SK-N-SH (cell line): ENCODE measurements around the gene E2F3. TPM values are rescaled to one million over a fixed set of nuclear protein-coding genes. Genes with fewer than 3 reads are reported as not detected.

Experiments used
- CTCF ChIA-PET: fragments of 300-600, 350-600 bp; formaldehyde crosslinking; extraction: SDS; loops from one replicate; lab custom pipeline; 2021; lab: Yijun Ruan, JAX
- POLR2A ChIA-PET: fragments of 350-600 bp; sonication (Branson Sonifier 250); formaldehyde crosslinking; extraction: SDS; loops from one replicate; lab custom pipeline; 2020; ENCODE audit warnings: antibody characterized with exemption, inconsistent platforms; lab: Yijun Ruan, JAX
- DNase-seq: peaks from one replicate; pipeline ENCODE4 v3.0.0; 2012
- H2AFZ ChIP-seq: fragments of 200-600 bp; sonication (generic); 2 replicates; pipeline ENCODE4 v1.8.1; 2016; ENCODE audit warnings: antibody characterized with exemption, mild to moderate bottlenecking, low read depth
- H3F3A ChIP-seq: fragments of 200-600 bp; sonication (generic); replicated peaks from 2 replicates; pipeline ENCODE3; 2016; ENCODE audit warnings: antibody characterized with exemption, mild to moderate bottlenecking; ENCODE audit not compliant: insufficient read depth
- H3K27ac ChIP-seq, 2 experiments: fragments of 200-500 bp in 1 of 2; fragments of 200-600 bp in 1 of 2; sonication (Bioruptor generic) in 1 of 2; sonication (generic), shearing (Covaris generic) in 1 of 2; 2 replicates each; pipeline versions ENCODE4 v1.5.1 to v1.6.1; 2014 to 2016; ENCODE audit warnings: low read depth in 2 of 2, inconsistent platforms in 1 of 2, low read length in 1 of 2, mild to moderate bottlenecking in 1 of 2, mixed read lengths in 1 of 2
- H3K27me3 ChIP-seq: fragments of 200-600 bp; sonication (generic), shearing (Covaris generic); 2 replicates; pipeline ENCODE4 v1.6.1; 2016; ENCODE audit warnings: mixed run types; ENCODE audit not compliant: insufficient read depth
- H3K36me3 ChIP-seq, 2 experiments: fragments of 200-500 bp in 1 of 2; fragments of 200-600 bp in 1 of 2; sonication (Bioruptor generic) in 1 of 2; sonication (generic) in 1 of 2; replicated peaks in 1 of 2; 2 replicates each; pipeline versions ENCODE3 to v1.5.1; 2014 to 2016; ENCODE audit warnings: low read length in 1 of 2, mild to moderate bottlenecking in 1 of 2; ENCODE audit not compliant: insufficient read depth in 2 of 2, control insufficient read depth in 1 of 2
- H3K4me1 ChIP-seq, 2 experiments: fragments of 200-500 bp in 1 of 2; fragments of 200-600 bp in 1 of 2; sonication (Bioruptor generic) in 1 of 2; sonication (generic), shearing (Covaris generic) in 1 of 2; 2 replicates each; pipeline versions ENCODE4 v1.5.1 to v1.6.1; 2014 to 2016; ENCODE audit warnings: low read depth in 1 of 2, low read length in 1 of 2, mixed run types in 1 of 2; ENCODE audit not compliant: insufficient read depth in 2 of 2, control insufficient read depth in 1 of 2
- H3K4me2 ChIP-seq: fragments of 200-600 bp; sonication (generic), shearing (Covaris generic); 2 replicates; pipeline ENCODE4 v1.6.1; 2017; ENCODE audit warnings: mixed run types
- H3K4me3 ChIP-seq, 2 experiments: fragments of 200-500 bp in 1 of 2; fragments of 200-600 bp in 1 of 2; sonication (Bioruptor generic) in 1 of 2; sonication (generic), shearing (Covaris generic) in 1 of 2; 2 replicates each; pipeline versions ENCODE4 v1.5.1 to v1.8.1; 2014 to 2016; ENCODE audit warnings: low read depth in 2 of 2, inconsistent platforms in 1 of 2, low read length in 1 of 2, mild to moderate bottlenecking in 1 of 2, mixed read lengths in 1 of 2, moderate library complexity in 1 of 2
- H3K79me2 ChIP-seq: fragments of 200-600 bp; sonication (generic); 2 replicates; pipeline ENCODE4 v1.8.1; 2017; ENCODE audit warnings: mild to moderate bottlenecking; ENCODE audit not compliant: insufficient read depth
- H3K9ac ChIP-seq: fragments of 200-600 bp; sonication (generic); 2 replicates; pipeline ENCODE4 v1.6.1; 2017; ENCODE audit warnings: mixed run types
- H3K9me2 ChIP-seq: fragments of 200-600 bp; sonication (generic); 2 replicates; pipeline ENCODE4 v1.6.1; 2017; ENCODE audit warnings: mixed run types
- H3K9me3 ChIP-seq: fragments of 200-600 bp; sonication (generic); 2 replicates; pipeline ENCODE4 v1.6.1; 2017; ENCODE audit warnings: mixed run types, mild to moderate bottlenecking, moderate library complexity
- H4K20me1 ChIP-seq: fragments of 200-600 bp; sonication (generic); 2 replicates; pipeline ENCODE4 v1.6.1; 2017; ENCODE audit warnings: mild to moderate bottlenecking, mixed run types; ENCODE audit not compliant: insufficient read depth
- CHD2 ChIP-seq: fragments of 150-350 bp; IDR thresholded peaks from 2 replicates; pipeline ENCODE4 v1.6.1; 2018; ENCODE audit warnings: low read length; ENCODE audit not compliant: partially characterized antibody
- EP300 ChIP-seq, 2 experiments: IDR thresholded peaks; 2 replicates each; pipeline versions ENCODE4 v1.4.0 to v1.6.1; 2012; ENCODE audit warnings: borderline replicate concordance in 1 of 2, low read depth in 1 of 2, low read length in 1 of 2
- EZH2phosphoT487 ChIP-seq: fragments of 200-600 bp; sonication (generic); IDR thresholded peaks from 2 replicates; pipeline ENCODE4 v1.6.1; 2017; ENCODE audit warnings: low read depth, mixed run types, mild to moderate bottlenecking, antibody characterized with exemption, moderate library complexity, borderline replicate concordance
- FOSL2 ChIP-seq: IDR thresholded peaks from 2 replicates; pipeline ENCODE4 v1.4.0; 2012; ENCODE audit warnings: low read depth, mild to moderate bottlenecking, moderate library complexity, borderline replicate concordance
- FOXM1 ChIP-seq: IDR thresholded peaks from 2 replicates; pipeline ENCODE4 v1.4.0; 2012; ENCODE audit warnings: low read depth, mild to moderate bottlenecking
- JUND ChIP-seq: IDR thresholded peaks from 2 replicates; pipeline ENCODE4 v1.4.0; 2012
- MAX ChIP-seq: IDR thresholded peaks from 2 replicates; pipeline ENCODE4 v1.4.0; 2012; ENCODE audit warnings: low read depth
- MEF2A ChIP-seq: IDR thresholded peaks from 2 replicates; pipeline ENCODE4 v1.4.0; 2012; ENCODE audit warnings: low read depth, borderline replicate concordance
- MXI1 ChIP-seq: IDR thresholded peaks from 2 replicates; pipeline ENCODE4 v1.6.1; 2012; ENCODE audit warnings: mild to moderate bottlenecking, low read depth, low read length, improper control_type of control experiment
- NRF1 ChIP-seq: IDR thresholded peaks from 2 replicates; pipeline ENCODE4 v1.6.1; 2012; ENCODE audit warnings: low read depth, mild to moderate bottlenecking, low read length
- RCOR1 ChIP-seq: fragments of 150-350 bp; IDR thresholded peaks from 2 replicates; pipeline ENCODE4 v1.6.1; 2017; ENCODE audit warnings: antibody characterized with exemption, low read length
- REST ChIP-seq: IDR thresholded peaks from 2 replicates; pipeline ENCODE4 v1.6.1; 2012; ENCODE audit warnings: mild to moderate bottlenecking, low read depth, low read length, moderate library complexity
- RXRA ChIP-seq: IDR thresholded peaks from 2 replicates; pipeline ENCODE4 v1.4.0; 2012; ENCODE audit warnings: low read depth, mild to moderate bottlenecking, borderline replicate concordance
- SIN3A ChIP-seq: IDR thresholded peaks from 2 replicates; pipeline ENCODE4 v1.6.1; 2012; ENCODE audit warnings: low read depth, mild to moderate bottlenecking, low read length, moderate library complexity, borderline replicate concordance
- SMC3 ChIP-seq: IDR thresholded peaks from 2 replicates; pipeline ENCODE4 v1.6.1; 2012; ENCODE audit warnings: low read depth, low read length, improper control_type of control experiment
- TAF1 ChIP-seq: IDR thresholded peaks from 2 replicates; pipeline ENCODE4 v1.6.1; 2012; ENCODE audit warnings: low read depth, mild to moderate bottlenecking, low read length, moderate library complexity, borderline replicate concordance
- TCF12 ChIP-seq: IDR thresholded peaks from 2 replicates; pipeline ENCODE4 v1.4.0; 2012
- YY1 ChIP-seq: IDR thresholded peaks from 2 replicates; pipeline ENCODE4 v1.4.0; 2012; ENCODE audit warnings: low read depth, mild to moderate bottlenecking
- WGBS: methylation state at CpG from one replicate; pipeline ENCODE4 v1.1.6; 2017; ENCODE audit warnings: low lambda C conversion rate; 5-methylcytosine and 5-hydroxymethylcytosine counted together
- polyA plus RNA-seq, 3 experiments: library from polyadenylated mRNA; depleted of rRNA; stranded (reverse); fragments of >200 nt; gene quantifications; 2 replicates each; pipeline ENCODE4 v1.2.3, GENCODE V29; 2012
- TF ChIP-seq, protein P1 (sequence below): fragments of 150-350 bp; IDR thresholded peaks from 2 replicates; pipeline ENCODE4 v1.6.1; 2017; ENCODE audit warnings: antibody characterized with exemption, low read length, low read depth, borderline replicate concordance
- TF ChIP-seq, protein P2 (sequence below): IDR thresholded peaks from 2 replicates; pipeline ENCODE4; 2012
- TF ChIP-seq, protein P3 (sequence below): fragments of 200-600 bp; sonication (generic); IDR thresholded peaks from 2 replicates; pipeline ENCODE4 v1.6.1; 2017; ENCODE audit warnings: antibody characterized with exemption, mild to moderate bottlenecking, moderate library complexity

The E2F3 gene
- polyA plus RNA-seq, 1 of the 3 experiments (the other 2 are of a cell fraction), result 12.7 TPM

GRCh38 chr6:20464041-20464440 lies 62.4 kb downstream of the E2F3 start:
- 97% methylated on average over 2 of the region's 2 CpGs for WGBS
- H3K4me1 ChIP-seq, result no peaks in the 10 kb centered on the region; a peak in 1 of 4 replicates
- no peak for DNase-seq
- TF ChIP-seq, protein P1, sequence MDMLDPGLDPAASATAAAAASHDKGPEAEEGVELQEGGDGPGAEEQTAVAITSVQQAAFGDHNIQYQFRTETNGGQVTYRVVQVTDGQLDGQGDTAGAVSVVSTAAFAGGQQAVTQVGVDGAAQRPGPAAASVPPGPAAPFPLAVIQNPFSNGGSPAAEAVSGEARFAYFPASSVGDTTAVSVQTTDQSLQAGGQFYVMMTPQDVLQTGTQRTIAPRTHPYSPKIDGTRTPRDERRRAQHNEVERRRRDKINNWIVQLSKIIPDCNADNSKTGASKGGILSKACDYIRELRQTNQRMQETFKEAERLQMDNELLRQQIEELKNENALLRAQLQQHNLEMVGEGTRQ, result no peak
- TF ChIP-seq NRF1, result no peak
- TF ChIP-seq, protein P2, sequence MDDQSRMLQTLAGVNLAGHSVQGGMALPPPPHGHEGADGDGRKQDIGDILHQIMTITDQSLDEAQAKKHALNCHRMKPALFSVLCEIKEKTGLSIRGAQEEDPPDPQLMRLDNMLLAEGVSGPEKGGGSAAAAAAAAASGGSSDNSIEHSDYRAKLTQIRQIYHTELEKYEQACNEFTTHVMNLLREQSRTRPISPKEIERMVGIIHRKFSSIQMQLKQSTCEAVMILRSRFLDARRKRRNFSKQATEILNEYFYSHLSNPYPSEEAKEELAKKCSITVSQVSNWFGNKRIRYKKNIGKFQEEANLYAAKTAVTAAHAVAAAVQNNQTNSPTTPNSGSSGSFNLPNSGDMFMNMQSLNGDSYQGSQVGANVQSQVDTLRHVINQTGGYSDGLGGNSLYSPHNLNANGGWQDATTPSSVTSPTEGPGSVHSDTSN, result no peak
- TF ChIP-seq TAF1, result no peak
- no peak for TF ChIP-seq YY1
- no peak for TF ChIP-seq JUND
- TF ChIP-seq SMC3, result no peak
- TF ChIP-seq RXRA, result no peak
- TF ChIP-seq, all 33 proteins: peak for 0
- Histone ChIP-seq H3K27ac (no peak overlapping the region), H3K36me3 (peaks cover 10 to 23% of the 10 kb centered on the region in 2 experiments), H3K4me2 (no peak overlapping the region), H3K9ac (no peak overlapping the region), H3K9me3 (no peaks in the 10 kb centered on the region), H2AFZ (no peak overlapping the region), H3F3A (no peaks in the 10 kb centered on the region), H3K9me2 (no peaks in the 10 kb centered on the region), H3K79me2 (peaks cover 97% of the 10 kb centered on the region), H4K20me1 (peaks cover 58% of the 10 kb centered on the region), H3K27me3 (no peaks in the 10 kb centered on the region), H3K4me3 (no peak overlapping the region)
- CTCF ChIA-PET, result interaction anchor here (0.8 kb wide), 1 partner anchor 60 kb away, joined by 3 read pairs; no protein-coding TSS in a partner anchor
- POLR2A ChIA-PET, result no interaction called here

GRCh38 chr6:20464847-20465246 lies 63.2 kb downstream of the E2F3 start:
- H3K4me1 ChIP-seq, result no peaks in the 10 kb centered on the region; a peak in 1 of 4 replicates
- peaks cover 97% of the 10 kb centered on the region for H3K79me2 ChIP-seq

More at GRCh38 chr6:20464847-20465246, 63.2 kb downstream of the E2F3 start:
- TF ChIP-seq FOXM1 (no peak), EP300 (IDR thresholded peaks at IDR 0.05; ENCODE audit: borderline replicate concordance in 1 of 2, low read depth in 1 of 2, low read length in 1 of 2) (no peak), FOSL2 (no peak), SIN3A (no peak), TCF12 (no peak), NRF1 (no peak), SMC3 (no peak), RCOR1 (no peak), MXI1 (no peak), MAX (no peak), MEF2A (no peak), REST (no peak), EZH2phosphoT487 (no peak), CHD2 (no peak)
- TF ChIP-seq, protein P3, sequence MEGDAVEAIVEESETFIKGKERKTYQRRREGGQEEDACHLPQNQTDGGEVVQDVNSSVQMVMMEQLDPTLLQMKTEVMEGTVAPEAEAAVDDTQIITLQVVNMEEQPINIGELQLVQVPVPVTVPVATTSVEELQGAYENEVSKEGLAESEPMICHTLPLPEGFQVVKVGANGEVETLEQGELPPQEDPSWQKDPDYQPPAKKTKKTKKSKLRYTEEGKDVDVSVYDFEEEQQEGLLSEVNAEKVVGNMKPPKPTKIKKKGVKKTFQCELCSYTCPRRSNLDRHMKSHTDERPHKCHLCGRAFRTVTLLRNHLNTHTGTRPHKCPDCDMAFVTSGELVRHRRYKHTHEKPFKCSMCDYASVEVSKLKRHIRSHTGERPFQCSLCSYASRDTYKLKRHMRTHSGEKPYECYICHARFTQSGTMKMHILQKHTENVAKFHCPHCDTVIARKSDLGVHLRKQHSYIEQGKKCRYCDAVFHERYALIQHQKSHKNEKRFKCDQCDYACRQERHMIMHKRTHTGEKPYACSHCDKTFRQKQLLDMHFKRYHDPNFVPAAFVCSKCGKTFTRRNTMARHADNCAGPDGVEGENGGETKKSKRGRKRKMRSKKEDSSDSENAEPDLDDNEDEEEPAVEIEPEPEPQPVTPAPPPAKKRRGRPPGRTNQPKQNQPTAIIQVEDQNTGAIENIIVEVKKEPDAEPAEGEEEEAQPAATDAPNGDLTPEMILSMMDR, result no peak
- Histone ChIP-seq H2AFZ (no peak overlapping the region), H3F3A (no peaks in the 10 kb centered on the region), H3K9me2 (no peaks in the 10 kb centered on the region), H3K4me2 (no peak overlapping the region), H4K20me1 (peaks cover 66% of the 10 kb centered on the region), H3K36me3 (peaks cover 15 to 23% of the 10 kb centered on the region in 2 experiments), H3K27me3 (no peaks in the 10 kb centered on the region), H3K4me3 (no peak overlapping the region), H3K9me3 (no peaks in the 10 kb centered on the region), H3K9ac (no peak overlapping the region), H3K27ac (no peak overlapping the region)
- DNase-seq, result no peak
- ChIA-PET CTCF (no interaction called here), POLR2A (no interaction called here)
- WGBS, result 98% methylated on average over 4 of the region's 4 CpGs
